OCI-M2 (cell line): ENCODE measurements around the gene DHFR2.
"Not testable (repeated sequence)": the region's sequence is repeated elsewhere in the genome, so short reads cannot be mapped to it uniquely, and the experiment has no call there.

Experiments
- DNase-seq: peaks from one replicate; lab custom pipeline; 2025; ENCODE audit not compliant: unreplicated experiment; lab: John Stamatoyannopoulos, UW

DHFR2 gene

GRCh38 chr3:94062513-94063404 lies at the start of gene DHFR2, which contains the start of gene NSUN3:
TSS of gene DHFR2 (minus strand) at chr3:94062916. CDS start at chr3:94061511, 1,405 bp downstream.
TSS of gene NSUN3 (plus strand) at chr3:94063061. CDS start at chr3:94063127, 66 bp downstream.
- peak; percentile 53 for DNase-seq

- no peak for DNase-seq
Observed at GRCh38 chr3:94110854-94111253, 48.1 kb upstream of the DHFR2 start.

GRCh38 chr3:94110232-94110631 lies 47.5 kb upstream of the DHFR2 start:
- DNase-seq, result not testable (repeated sequence)

GRCh38 chr3:94106268-94106667 lies 43.6 kb upstream of the DHFR2 start:
- DNase-seq, result no peak

- no peak for DNase-seq
Observed at GRCh38 chr3:94101860-94102259, 39.1 kb upstream of the DHFR2 start.

GRCh38 chr3:94099311-94099710 lies 36.6 kb upstream of the DHFR2 start:
- no peak for DNase-seq

GRCh38 chr3:94098452-94098851 lies 35.7 kb upstream of the DHFR2 start:
- no peak for DNase-seq

GRCh38 chr3:94095111-94095510 lies 32.4 kb upstream of the DHFR2 start:
- DNase-seq, result no peak

- no peak for DNase-seq
Observed at GRCh38 chr3:94093151-94093550, 30.4 kb upstream of the DHFR2 start.

- no peak for DNase-seq
Observed at GRCh38 chr3:94092086-94092485, 29.4 kb upstream of the DHFR2 start.

GRCh38 chr3:94089126-94089525 lies 26.4 kb upstream of the DHFR2 start:
- no peak for DNase-seq

GRCh38 chr3:94083261-94083660 lies 20.5 kb upstream of the DHFR2 start:
- no peak for DNase-seq

- DNase-seq, result no peak
Observed at GRCh38 chr3:94082391-94082937, 19.7 kb upstream of the DHFR2 start.

GRCh38 chr3:94081884-94082283 lies 19.2 kb upstream of the DHFR2 start:
- DNase-seq, result no peak

GRCh38 chr3:94080552-94080951 lies 17.8 kb upstream of the DHFR2 start:
- DNase-seq, result not testable (repeated sequence)

- no peak for DNase-seq
Observed at GRCh38 chr3:94076055-94076454, 13.3 kb upstream of the DHFR2 start.

- DNase-seq, result no peak
Observed at GRCh38 chr3:94071713-94072284, 9.1 kb upstream of the DHFR2 start.

- no peak for DNase-seq
Observed at GRCh38 chr3:94070341-94070911, 7.7 kb upstream of the DHFR2 start.

GRCh38 chr3:94069194-94069813 lies 6.6 kb upstream of the DHFR2 start:
- DNase-seq, result no peak

- no peak for DNase-seq
Observed at GRCh38 chr3:94066506-94067500, 4.1 kb upstream of the DHFR2 start.
